B cell (primary cell): ENCODE measurements around the gene WARS2. TPM values are rescaled to one million over a fixed set of nuclear protein-coding genes. Genes with fewer than 3 reads are reported as not detected.

Experiments used
- ATAC-seq: fragments of 200-7000 bp; cut with Tn5 transposase; one replicate; pipeline ENCODE4 v1.10.0; 2021; ENCODE audit warnings: low read depth, mild to moderate bottlenecking, moderate number of reproducible peaks, moderate library complexity
- CTCF ChIA-PET: fragments of 350-600 bp; sonication (Branson Sonifier 250); formaldehyde crosslinking; loops from one replicate; lab custom pipeline; 2021; ENCODE audit warnings: antibody characterized with exemption, inconsistent platforms; lab: Charles Lee
- POLR2A ChIA-PET: fragments of 350-600 bp; sonication (Branson Sonifier 250); formaldehyde crosslinking; loops from one replicate; lab custom pipeline; 2021; ENCODE audit warnings: antibody characterized with exemption; lab: Charles Lee
- DNase-seq: peaks from one replicate; pipeline ENCODE4 v3.0.0; 2013
- H2AFZ ChIP-seq: 2 replicates; pipeline ENCODE4 v1.6.1; 2012; ENCODE audit warnings: mild to moderate bottlenecking, low read depth, low read length; ENCODE audit not compliant: insufficient read depth, poor library complexity, severe bottlenecking
- H3K27ac ChIP-seq, 2 donors: 1 replicate in 1 of 2; 2 replicates in 1 of 2; pipeline ENCODE4 v1.5.1; 2012 to 2013; ENCODE audit warnings: low read length in 2 of 2, mild to moderate bottlenecking in 2 of 2, moderate library complexity in 1 of 2
- H3K27me3 ChIP-seq, 4 experiments: fragments of 200-600 bp in 1 of 4; sonication (generic) in 1 of 4; replicated peaks in 1 of 4; 1 replicate in 2 of 4; 2 replicates in 2 of 4; pipeline versions ENCODE4 v1.6.1 to v1.7.0; 2013 to 2016; ENCODE audit warnings: low read length in 3 of 4, mild to moderate bottlenecking in 2 of 4, mixed read lengths in 1 of 4, moderate library complexity in 1 of 4; ENCODE audit not compliant: insufficient read depth in 4 of 4, control insufficient read depth in 3 of 4; ENCODE audit errors: control extremely low read depth in 1 of 4
- H3K36me3 ChIP-seq, 2 experiments: replicated peaks in 1 of 2; 1 replicate in 1 of 2; 2 replicates in 1 of 2; pipeline versions ENCODE4 v1.6.1 to v1.7.1; 2013; ENCODE audit warnings: low read length in 1 of 2; ENCODE audit not compliant: insufficient read depth in 2 of 2, control insufficient read depth in 1 of 2; ENCODE audit errors: control extremely low read depth in 1 of 2, extremely low read depth in 1 of 2
- H3K4me1 ChIP-seq, 2 donors: fragments of 200-600 bp in 1 of 2; sonication (generic) in 1 of 2; 1 replicate in 1 of 2; 2 replicates in 1 of 2; pipeline versions ENCODE4 v1.5.1 to v1.6.1; 2013 to 2017; ENCODE audit warnings: low read length in 2 of 2; ENCODE audit not compliant: control insufficient read depth in 2 of 2, insufficient read depth in 2 of 2
- H3K4me2 ChIP-seq: replicated peaks from 2 replicates; pipeline ENCODE3; 2012; ENCODE audit warnings: mild to moderate bottlenecking, low read depth, low read length; ENCODE audit not compliant: poor library complexity, severe bottlenecking
- H3K4me3 ChIP-seq, 5 experiments: fragments of 200-600 bp in 1 of 5; sonication (generic) in 1 of 5; 1 replicate in 3 of 5; 2 replicates in 2 of 5; pipeline versions ENCODE4 v1.5.1 to v1.7.0; 2011 to 2016; ENCODE audit warnings: low read length in 4 of 5, mild to moderate bottlenecking in 4 of 5, low read depth in 2 of 5, control low read depth in 1 of 5, moderate library complexity in 1 of 5; ENCODE audit not compliant: insufficient read depth in 1 of 5; ENCODE audit errors: control extremely low read depth in 1 of 5, extremely low read depth in 1 of 5
- H3K79me2 ChIP-seq: fragments of 200-600 bp; sonication (generic); one replicate; pipeline ENCODE4 v1.6.0; 2016; ENCODE audit warnings: low read length; ENCODE audit not compliant: control insufficient read depth, insufficient read depth
- H3K9ac ChIP-seq: fragments of 200-600 bp; sonication (generic); 2 replicates; pipeline ENCODE4 v1.6.1; 2017; ENCODE audit warnings: mild to moderate bottlenecking, low read length, moderate library complexity
- H3K9me3 ChIP-seq, 3 donors: one replicate each; pipeline versions ENCODE4 v1.6.1 to v1.7.1; 2013; ENCODE audit warnings: low read length in 2 of 3; ENCODE audit not compliant: control insufficient read depth in 2 of 3, insufficient read depth in 1 of 3; ENCODE audit errors: control extremely low read depth in 1 of 3
- H4K20me1 ChIP-seq: 2 replicates; pipeline ENCODE4 v1.6.0; 2012; ENCODE audit warnings: mild to moderate bottlenecking, low read length; ENCODE audit not compliant: insufficient read depth, control insufficient read depth, poor library complexity, severe bottlenecking
- H3K27ac Mint-ChIP-seq: one replicate; pipeline ENCODE4 v1.8.0; 2021; ENCODE audit warnings: mixed read lengths
- H3K27me3 Mint-ChIP-seq: one replicate; pipeline ENCODE4 v1.8.0; 2021; ENCODE audit warnings: mixed read lengths
- H3K4me1 Mint-ChIP-seq: one replicate; pipeline ENCODE4 v1.8.0; 2021; ENCODE audit warnings: mixed read lengths
- H3K4me3 Mint-ChIP-seq: one replicate; pipeline ENCODE4 v1.8.0; 2021; ENCODE audit warnings: mixed read lengths
- H3K9me3 Mint-ChIP-seq: one replicate; pipeline ENCODE4 v1.8.0; 2022; ENCODE audit warnings: mixed read lengths; ENCODE audit not compliant: insufficient read depth
- CTCF ChIP-seq: fragments of 200-600 bp; IDR thresholded peaks from one replicate; pipeline ENCODE4 v1.8.0; 2022; ENCODE audit warnings: antibody characterized with exemption, mild to moderate bottlenecking
- EZH2 ChIP-seq: IDR thresholded peaks from 2 replicates; pipeline ENCODE4 v1.6.1; 2012; ENCODE audit warnings: borderline replicate concordance, low read depth, mild to moderate bottlenecking, moderate library complexity, low read length; ENCODE audit not compliant: insufficient read depth, poor library complexity, severe bottlenecking
- WGBS: methylation state at CpG from one replicate; pipeline ENCODE4 v1.1.5; 2013; ENCODE audit warnings: missing lambda C conversion rate; ENCODE audit not compliant: insufficient coverage; 5-methylcytosine and 5-hydroxymethylcytosine counted together
- intact Hi-C: fragments of 100-400 bp; cut with micrococcal nuclease; formaldehyde crosslinking; loops from one replicate; pipeline ENCODE4 v1.10.0; 2022
- polyA plus RNA-seq: library from polyadenylated mRNA; depleted of rRNA; stranded (reverse); fragments of >200 nt; gene quantifications from 2 replicates; pipeline ENCODE4 v1.2.3, GENCODE V29; 2012
- total RNA-seq, 2 donors: library from RNA; stranded (reverse); fragments of 120-200 nt in 1 of 2; gene quantifications; 1 replicate in 1 of 2; 2 replicates in 1 of 2; pipeline versions ENCODE4 v1.2.3 to v1.2.4, GENCODE V29; 2013 to 2022

The WARS2 gene
- total and polyA plus RNA-seq, 2 donors (not counting 1 experiment from before 2014, with no cell fraction given): 4.2 to 14.3 TPM

- CTCF ChIA-PET: no interaction called here
- H4K20me1 ChIP-seq: no peaks in the 10 kb centered on the region
- peaks cover 81% of the 10 kb centered on the region for H3K27me3 Mint-ChIP-seq
- POLR2A ChIA-PET: no interaction called here
- no peak overlapping the region for H3K9ac ChIP-seq
- no peak overlapping the region for H3K4me3 ChIP-seq
- no peak overlapping the region for H3K4me2 ChIP-seq
- TF ChIP-seq CTCF (no peak), EZH2 (no peak)
- H3K27ac Mint-ChIP-seq: no peak overlapping the region
- ATAC-seq: no peak
- no peaks in the 10 kb centered on the region for H3K9me3 Mint-ChIP-seq
- no peak overlapping the region for H3K27ac ChIP-seq
- intact Hi-C loops: no loop called here
- H3K27me3 ChIP-seq: peaks cover 1 to 96% (median 87%) of the 10 kb centered on the region in 4 experiments
- H3K4me1 ChIP-seq: peaks cover 52 to 66% of the 10 kb centered on the region in 2 donors
- DNase-seq: peak; percentile 17
- WGBS: 20% methylated on average over 24 of the region's 26 CpGs
- no peaks in the 10 kb centered on the region for H3K36me3 ChIP-seq
- H3K4me3 Mint-ChIP-seq: no peak overlapping the region
- peaks cover 43% of the 10 kb centered on the region for H3K4me1 Mint-ChIP-seq
- H3K79me2 ChIP-seq: no peaks in the 10 kb centered on the region
- H2AFZ ChIP-seq: no peak overlapping the region
- H3K9me3 ChIP-seq: peaks cover 2 to 71% (median 30%) of the 10 kb centered on the region in 3 donors
Measured at GRCh38 chr1:118982821-118983557, 157.5 kb downstream of the WARS2 start.

GRCh38 chr1:118982266-118982665 lies 158.2 kb downstream of the WARS2 start:
- intact Hi-C loops: no loop called here
- no peak overlapping the region for H2AFZ ChIP-seq
- DNase-seq: no peak
- no peaks in the 10 kb centered on the region for H3K79me2 ChIP-seq
- peaks cover 43% of the 10 kb centered on the region for H3K4me1 Mint-ChIP-seq
- ChIA-PET POLR2A (no interaction called here), CTCF (no interaction called here)
- no peak overlapping the region for H3K4me3 ChIP-seq
- TF ChIP-seq EZH2 (no peak), CTCF (no peak)
- no peak overlapping the region for H3K27ac ChIP-seq
- H3K9ac ChIP-seq: no peak overlapping the region
- peaks cover 1 to 94% (median 85%) of the 10 kb centered on the region in 4 experiments for H3K27me3 ChIP-seq
- no peaks in the 10 kb centered on the region for H4K20me1 ChIP-seq
- no peaks in the 10 kb centered on the region for H3K36me3 ChIP-seq
- H3K4me3 Mint-ChIP-seq: no peak overlapping the region
- H3K27me3 Mint-ChIP-seq: peaks cover 87% of the 10 kb centered on the region
- peaks cover 45 to 59% of the 10 kb centered on the region in 2 donors for H3K4me1 ChIP-seq
- no peak for ATAC-seq
- H3K4me2 ChIP-seq: no peak overlapping the region
- H3K9me3 ChIP-seq: peaks cover 2 to 64% (median 30%) of the 10 kb centered on the region in 3 donors
- no peaks in the 10 kb centered on the region for H3K9me3 Mint-ChIP-seq
- no CpG with 5 or more reads among the region's 6 CpGs for WGBS
- no peak overlapping the region for H3K27ac Mint-ChIP-seq
